GM12892 (cell line): ENCODE results near the gene PNPLA6.

Source experiments
- POLR2A ChIP-seq: IDR thresholded peaks from 2 replicates; pipeline ENCODE4 v1.6.1; 2011; ENCODE audit warnings: low read depth, low read length, control low read depth
- TAF1 ChIP-seq: IDR thresholded peaks from 2 replicates; pipeline ENCODE4 v1.6.1; 2011; ENCODE audit warnings: low read depth, mild to moderate bottlenecking, control low read depth, low read length, borderline replicate concordance

- TF ChIP-seq POLR2A (no peak), TAF1 (no peak)
These were observed 5.4 kb downstream of the PNPLA6 start for GRCh38 chr19:7540761-7541474.
